OCI-LY1 (cell line): ENCODE data around the gene KCNJ12.

Source experiments
- CTCF ChIP-seq: fragments of 200-600 bp; sonication (generic), shearing (Covaris generic); IDR thresholded peaks from 2 replicates; pipeline ENCODE4 v1.5.1; 2017; ENCODE audit warnings: mild to moderate bottlenecking, antibody characterized with exemption, low read length, moderate library complexity, mixed read lengths
- EZH2 ChIP-seq: fragments of 200-600 bp; sonication (generic), shearing (Covaris generic); IDR thresholded peaks from 2 replicates; pipeline ENCODE4 v1.8.0; 2017; ENCODE audit warnings: borderline replicate concordance, mixed run types, mild to moderate bottlenecking, antibody characterized with exemption, low read length, moderate library complexity, mixed read lengths

GRCh38 chr17:21457051-21458026, 81.2 kb downstream of the KCNJ12 start:
- peak; percentile 85 for TF ChIP-seq CTCF
- TF ChIP-seq EZH2: no peak
